ENCODE results near the gene BCL2.

The BCL2 gene

DNA sequence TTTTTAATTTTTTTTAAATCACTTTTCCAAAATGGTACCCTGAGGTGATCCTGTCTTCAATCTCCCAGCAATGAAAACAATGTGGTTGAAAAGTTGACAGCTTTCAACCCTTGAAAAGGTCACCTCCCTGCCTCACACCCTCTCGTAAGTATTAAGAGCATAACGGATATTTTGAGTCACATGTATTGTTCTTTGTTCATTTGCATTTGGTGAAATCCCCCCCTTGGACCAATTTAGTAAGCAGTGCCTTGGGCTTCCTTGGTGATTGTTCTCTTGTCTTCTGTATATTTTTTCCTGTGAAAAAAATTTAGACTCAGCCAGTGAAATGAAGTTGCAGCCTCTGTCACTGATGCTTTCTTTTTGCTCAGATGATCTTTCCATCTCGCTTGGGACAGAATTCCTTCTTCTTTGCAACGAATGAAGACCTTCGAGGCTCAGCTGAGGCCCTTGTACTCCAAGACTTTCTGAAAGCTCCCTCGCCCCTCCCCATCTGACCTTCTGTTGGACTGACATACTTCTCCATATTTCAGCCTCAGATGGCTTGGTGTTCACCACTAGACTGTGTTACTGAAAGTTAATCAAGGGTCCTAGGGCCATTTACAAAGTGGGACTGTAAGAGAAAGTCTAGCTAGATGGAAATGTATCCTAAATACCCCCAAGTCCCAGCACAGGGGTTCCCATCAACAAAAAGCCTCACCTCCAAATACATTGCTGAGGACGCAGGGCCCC is 158.4 kb downstream of the BCL2 start:
- Histone ChIP-seq H3K9me3 (ENCODE audit: control insufficient read depth, low read length) (no peaks in the 10 kb centered on the region), H3K36me3 (ENCODE audit: control insufficient read depth, insufficient read depth, low read length) (no peaks in the 10 kb centered on the region), H3K4me3 (ENCODE audit: extremely low read depth, insufficient read depth, low read length, poor library complexity, severe bottlenecking) (no peak overlapping the region), H3K27ac (ENCODE audit: low read depth, low read length, severe bottlenecking) (peak overlapping the region; percentile 81), H3K4me1 (ENCODE audit: control insufficient read depth, insufficient read depth, low read length, poor library complexity, severe bottlenecking) (peaks cover 31% of the 10 kb centered on the region)
- 84 to 93% methylated on average over 3 to 4 of the region's 7 CpGs for WGBS, 2 experiments (ENCODE audit: insufficient coverage in 2 of 2)

- Histone ChIP-seq H3K27ac (ENCODE audit: low read depth, low read length, severe bottlenecking) (peak overlapping the region; percentile 81), H3K4me1 (ENCODE audit: control insufficient read depth, insufficient read depth, low read length, poor library complexity, severe bottlenecking) (peaks cover 32% of the 10 kb centered on the region), H3K4me3 (ENCODE audit: extremely low read depth, insufficient read depth, low read length, poor library complexity, severe bottlenecking) (no peak overlapping the region), H3K36me3 (ENCODE audit: control insufficient read depth, insufficient read depth, low read length) (no peaks in the 10 kb centered on the region), H3K9me3 (ENCODE audit: control insufficient read depth, low read length) (no peaks in the 10 kb centered on the region)
- 90 to 93% methylated on average over 5 of the region's 13 CpGs for WGBS, 2 experiments (ENCODE audit: insufficient coverage in 2 of 2)
These were observed 159.2 kb downstream of the BCL2 start for GRCh38 chr18:63160172-63160995.

DNA sequence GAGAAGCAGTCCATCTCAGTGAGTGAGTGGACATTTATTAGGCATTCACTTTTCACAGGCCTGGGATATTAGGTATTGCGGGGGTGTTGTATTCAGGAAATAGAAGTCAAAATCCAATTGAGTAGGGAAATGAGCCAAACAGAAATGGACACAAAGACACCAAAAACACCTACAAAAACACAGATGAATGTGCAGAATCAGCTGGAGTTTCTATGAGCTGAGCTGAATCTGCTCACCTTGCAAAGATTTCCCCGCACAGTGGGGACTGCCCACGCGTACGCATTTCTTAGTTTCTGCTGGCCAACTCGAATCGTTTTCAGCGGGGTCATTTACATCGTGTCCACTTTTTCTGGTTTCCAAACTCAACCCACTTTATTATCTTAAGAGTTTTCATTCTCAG is 160.0 kb downstream of the BCL2 start:
- no peaks in the 10 kb centered on the region for H3K9me3 ChIP-seq (ENCODE audit: control insufficient read depth, low read length)

DNA sequence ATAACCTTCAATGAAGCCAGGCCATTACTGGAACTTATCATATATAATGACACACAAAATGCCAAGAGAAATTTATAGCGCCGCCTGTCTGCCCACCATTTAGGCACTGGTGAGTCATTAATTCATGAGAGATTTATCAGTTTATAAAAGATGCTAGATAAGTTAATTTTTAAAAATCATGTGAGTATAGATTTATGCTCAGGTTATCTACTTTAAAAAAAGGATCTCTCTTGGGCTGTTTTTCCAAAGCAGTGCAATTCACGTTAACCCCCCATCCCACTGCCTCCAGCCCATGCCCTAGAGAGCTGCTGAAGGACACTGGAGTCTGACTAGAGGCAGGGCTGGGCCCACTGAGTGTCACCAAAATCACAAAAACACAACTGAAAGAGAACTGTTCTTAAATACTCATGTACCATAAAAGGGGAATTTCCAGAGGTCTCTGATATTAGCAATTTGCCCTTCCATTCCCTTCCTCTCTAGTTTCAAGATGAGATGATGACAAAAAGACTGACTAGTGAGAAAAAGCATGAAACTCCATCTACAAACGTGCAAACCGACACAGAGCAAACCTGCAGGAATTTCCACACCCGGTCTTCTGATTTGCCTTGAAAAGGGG is 160.8 kb downstream of the BCL2 start:
- no peaks in the 10 kb centered on the region for H3K36me3 ChIP-seq (ENCODE audit: control insufficient read depth, insufficient read depth, low read length)
- H3K4me3 ChIP-seq (ENCODE audit: extremely low read depth, insufficient read depth, low read length, poor library complexity, severe bottlenecking): no peak overlapping the region
- no peak overlapping the region for H3K27ac ChIP-seq (ENCODE audit: low read depth, low read length, severe bottlenecking)
- 80 to 86% methylated on average over 1 to 3 of the region's 6 CpGs for WGBS, 2 experiments (ENCODE audit: insufficient coverage in 2 of 2)
- peaks cover 32% of the 10 kb centered on the region for H3K4me1 ChIP-seq (ENCODE audit: control insufficient read depth, insufficient read depth, low read length, poor library complexity, severe bottlenecking)
- no peaks in the 10 kb centered on the region for H3K9me3 ChIP-seq (ENCODE audit: control insufficient read depth, low read length)

More for the DNA sequence above, 160.0 kb downstream of the BCL2 start:
- Histone ChIP-seq H3K27ac (ENCODE audit: low read depth, low read length, severe bottlenecking) (no peak overlapping the region), H3K4me3 (ENCODE audit: extremely low read depth, insufficient read depth, low read length, poor library complexity, severe bottlenecking) (no peak overlapping the region), H3K36me3 (ENCODE audit: control insufficient read depth, insufficient read depth, low read length) (no peaks in the 10 kb centered on the region), H3K4me1 (ENCODE audit: control insufficient read depth, insufficient read depth, low read length, poor library complexity, severe bottlenecking) (peaks cover 32% of the 10 kb centered on the region)
- WGBS, 2 experiments (ENCODE audit: insufficient coverage in 2 of 2): 96% methylated on average over 4 to 7 of the region's 9 CpGs

DNA sequence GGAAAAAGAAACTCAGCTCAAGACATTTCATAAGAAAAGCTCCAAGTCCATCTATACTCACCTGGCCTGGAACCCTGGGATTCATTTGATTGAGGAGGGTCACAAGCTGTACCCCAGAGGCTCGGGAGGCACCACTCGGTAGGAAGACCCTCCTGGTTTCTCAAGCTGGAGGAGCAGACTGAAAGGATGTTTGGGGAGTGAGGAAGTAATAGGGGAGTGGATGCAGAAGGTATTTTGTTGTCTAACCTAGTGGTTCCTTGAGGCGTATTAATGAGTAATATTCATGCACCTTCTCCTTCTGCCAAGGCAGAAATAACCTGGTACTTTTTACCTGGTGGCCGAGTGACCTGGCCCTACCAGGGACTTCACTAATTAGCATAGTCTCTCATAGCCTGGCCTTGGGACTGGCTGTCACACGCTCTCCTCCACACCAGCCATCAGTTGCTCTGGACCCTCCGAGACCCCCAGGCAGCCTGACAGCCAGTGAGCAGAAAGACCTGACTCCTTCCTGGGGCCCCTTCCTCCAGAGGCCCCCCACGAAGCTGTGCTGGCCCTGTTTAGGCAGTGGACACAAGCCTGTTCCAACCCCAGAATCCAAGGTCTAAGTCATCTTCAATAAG is 161.4 kb downstream of the BCL2 start:
- no peak overlapping the region for H3K27ac ChIP-seq (ENCODE audit: low read depth, low read length, severe bottlenecking)
- WGBS, 2 experiments (ENCODE audit: insufficient coverage in 2 of 2): 83 to 96% methylated on average over 4 to 6 of the region's 7 CpGs
- H3K4me1 ChIP-seq (ENCODE audit: control insufficient read depth, insufficient read depth, low read length, poor library complexity, severe bottlenecking): peaks cover 32% of the 10 kb centered on the region
- no peaks in the 10 kb centered on the region for H3K9me3 ChIP-seq (ENCODE audit: control insufficient read depth, low read length)
- no peaks in the 10 kb centered on the region for H3K36me3 ChIP-seq (ENCODE audit: control insufficient read depth, insufficient read depth, low read length)
- H3K4me3 ChIP-seq (ENCODE audit: extremely low read depth, insufficient read depth, low read length, poor library complexity, severe bottlenecking): no peak overlapping the region

GRCh38 chr18:63157293-63158011 is 162.1 kb downstream of the BCL2 start:
- Histone ChIP-seq H3K4me3 (ENCODE audit: extremely low read depth, insufficient read depth, low read length, poor library complexity, severe bottlenecking) (no peak overlapping the region), H3K36me3 (ENCODE audit: control insufficient read depth, insufficient read depth, low read length) (no peaks in the 10 kb centered on the region), H3K4me1 (ENCODE audit: control insufficient read depth, insufficient read depth, low read length, poor library complexity, severe bottlenecking) (peaks cover 30% of the 10 kb centered on the region), H3K27ac (ENCODE audit: low read depth, low read length, severe bottlenecking) (no peak overlapping the region), H3K9me3 (ENCODE audit: control insufficient read depth, low read length) (no peaks in the 10 kb centered on the region)
- 91 to 95% methylated on average over 9 to 10 of the region's 15 CpGs for WGBS, 2 experiments (ENCODE audit: insufficient coverage in 2 of 2)

DNA sequence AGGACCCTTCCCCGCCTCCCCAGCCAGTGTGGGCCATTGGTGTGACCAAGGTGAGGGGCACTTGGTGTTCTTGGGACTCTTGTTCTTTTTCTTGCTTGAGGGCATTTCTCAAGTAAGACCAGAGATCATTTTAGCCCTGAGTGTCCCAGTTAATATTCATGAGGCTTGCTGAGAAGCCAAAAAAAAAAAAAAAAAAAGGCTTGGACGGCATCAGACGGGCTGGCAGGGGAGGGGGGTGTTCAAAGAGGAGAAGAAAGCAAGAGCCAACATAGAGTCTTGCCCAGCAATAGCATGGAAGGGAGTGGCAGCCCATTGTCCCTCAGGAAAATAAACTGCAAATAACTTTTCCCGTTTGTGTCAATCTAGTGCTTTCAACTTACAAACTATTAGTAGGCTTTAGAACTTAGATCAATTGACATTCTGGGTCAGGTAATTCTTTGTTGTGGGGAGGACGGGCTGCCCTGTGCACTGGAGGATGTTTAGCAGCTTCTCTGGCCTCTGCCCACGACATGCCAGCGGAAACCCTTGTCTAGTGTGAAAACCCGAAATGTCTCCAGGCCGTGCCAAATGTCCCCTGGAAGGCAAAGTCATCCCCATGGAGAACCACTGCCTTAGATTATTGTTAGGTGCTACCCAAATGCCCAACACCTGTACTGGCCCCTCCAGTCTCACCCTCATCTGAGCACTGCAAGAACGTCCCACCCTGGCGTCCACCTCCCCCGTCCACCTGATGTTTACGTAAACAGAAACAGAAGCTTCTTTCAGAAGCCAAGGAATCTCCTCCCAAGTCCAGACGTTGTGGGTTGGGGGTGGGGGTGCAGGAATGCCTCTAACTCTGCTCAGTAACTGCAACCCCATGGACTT is 163.4 kb downstream of the BCL2 start:
- H3K36me3 ChIP-seq (ENCODE audit: control insufficient read depth, insufficient read depth, low read length): no peaks in the 10 kb centered on the region
- 79 to 89% methylated on average over 8 to 9 of the region's 14 CpGs for whole genome bisulfite sequencing, 2 experiments (ENCODE audit: insufficient coverage in 2 of 2)

GRCh38 chr18:63155169-63155852 is 164.3 kb downstream of the BCL2 start:
- Histone ChIP-seq H3K36me3 (ENCODE audit: control insufficient read depth, insufficient read depth, low read length) (no peaks in the 10 kb centered on the region), H3K4me3 (ENCODE audit: extremely low read depth, insufficient read depth, low read length, poor library complexity, severe bottlenecking) (no peak overlapping the region), H3K27ac (ENCODE audit: low read depth, low read length, severe bottlenecking) (no peak overlapping the region), H3K9me3 (ENCODE audit: control insufficient read depth, low read length) (no peaks in the 10 kb centered on the region), H3K4me1 (ENCODE audit: control insufficient read depth, insufficient read depth, low read length, poor library complexity, severe bottlenecking) (peaks cover 9% of the 10 kb centered on the region)
- 63% methylated on average over 16 to 23 of the region's 23 CpGs for WGBS, 2 experiments (ENCODE audit: insufficient coverage in 2 of 2)

More for the DNA sequence above, 163.4 kb downstream of the BCL2 start:
- Histone ChIP-seq H3K27ac (ENCODE audit: low read depth, low read length, severe bottlenecking) (no peak overlapping the region), H3K4me3 (ENCODE audit: extremely low read depth, insufficient read depth, low read length, poor library complexity, severe bottlenecking) (no peak overlapping the region), H3K9me3 (ENCODE audit: control insufficient read depth, low read length) (no peaks in the 10 kb centered on the region), H3K4me1 (ENCODE audit: control insufficient read depth, insufficient read depth, low read length, poor library complexity, severe bottlenecking) (peaks cover 17% of the 10 kb centered on the region)

Measured in mesodermal cell (in vitro differentiated cells).